IMR-90 (cell line): ENCODE results near the gene KAT7. TPM values are rescaled to one million over a fixed set of nuclear protein-coding genes. Genes with fewer than 3 reads are reported as not detected.

Experiments used
- ATAC-seq: fragments of 200-7000 bp; cut with Tn5 transposase; 2 replicates; pipeline ENCODE4 v1.9.1; 2020; ENCODE audit warnings: low read depth, mild to moderate bottlenecking, moderate library complexity
- BruUV-seq: library from RNA; stranded (reverse); fragments of 400-500 nt; replicated peaks from 2 replicates; lab custom pipeline; 2021; lab: Mats Ljungman, UMichigan
- CTCF ChIA-PET: fragments of 300-600 bp; formaldehyde crosslinking; extraction: SDS; loops from one replicate; lab custom pipeline; 2021; ENCODE audit warnings: antibody characterized with exemption; lab: Yijun Ruan, JAX
- POLR2A ChIA-PET: fragments of 300-600 bp; sonication (Branson Sonifier 250); formaldehyde crosslinking; loops from one replicate; lab custom pipeline; 2022; ENCODE audit warnings: antibody characterized with exemption; ENCODE audit not compliant: unreplicated experiment; lab: Charles Lee
- DNase-seq: peaks from one replicate; pipeline ENCODE4 v3.0.0; 2013
- H2AFZ ChIP-seq: replicated peaks from 2 replicates; pipeline ENCODE3; 2013; ENCODE audit warnings: low read length, mild to moderate bottlenecking; ENCODE audit not compliant: poor library complexity
- H2AK5ac ChIP-seq: 2 replicates; pipeline ENCODE4 v1.6.1; 2013; ENCODE audit warnings: low read depth, low read length, inconsistent platforms
- H2AK9ac ChIP-seq: replicated peaks from 2 replicates; pipeline ENCODE3; 2013; ENCODE audit warnings: mild to moderate bottlenecking, low read depth, low read length, moderate library complexity; ENCODE audit not compliant: poor library complexity
- H2BK120ac ChIP-seq: 2 replicates; pipeline ENCODE4 v1.6.1; 2013; ENCODE audit warnings: low read depth, low read length, inconsistent platforms
- H2BK15ac ChIP-seq: 3 replicates; pipeline ENCODE4 v1.6.1; 2013; ENCODE audit warnings: low read depth, low read length, inconsistent platforms
- H2BK20ac ChIP-seq: 2 replicates; pipeline ENCODE4 v1.6.1; 2013; ENCODE audit warnings: low read depth, mild to moderate bottlenecking, inconsistent platforms, low read length, moderate library complexity
- H2BK5ac ChIP-seq: 2 replicates; pipeline ENCODE4 v1.6.1; 2013; ENCODE audit warnings: mild to moderate bottlenecking, low read depth, low read length, inconsistent platforms; ENCODE audit not compliant: poor library complexity, severe bottlenecking
- H3K14ac ChIP-seq: replicated peaks from 2 replicates; pipeline ENCODE4 v1.6.1; 2013; ENCODE audit warnings: low read depth, low read length, inconsistent platforms
- H3K18ac ChIP-seq: 2 replicates; pipeline ENCODE4 v1.6.1; 2013; ENCODE audit warnings: low read depth, low read length, control low read depth
- H3K23ac ChIP-seq: 2 replicates; pipeline ENCODE4 v1.6.1; 2013; ENCODE audit warnings: low read depth, low read length, inconsistent platforms
- H3K27ac ChIP-seq: 2 replicates; pipeline ENCODE4 v1.5.1; 2013; ENCODE audit warnings: mild to moderate bottlenecking, control low read depth, low read length; ENCODE audit not compliant: insufficient read depth
- H3K27me3 ChIP-seq: 2 replicates; pipeline ENCODE4 v1.6.1; 2013; ENCODE audit warnings: low read length; ENCODE audit not compliant: control insufficient read depth, insufficient read depth
- H3K36me3 ChIP-seq: 2 replicates; pipeline ENCODE4 v1.6.1; 2013; ENCODE audit warnings: low read length, mixed read lengths; ENCODE audit not compliant: control insufficient read depth, insufficient read depth
- H3K4ac ChIP-seq: 2 replicates; pipeline ENCODE4 v1.6.1; 2013; ENCODE audit warnings: low read depth, low read length, inconsistent platforms
- H3K4me1 ChIP-seq: 2 replicates; pipeline ENCODE4 v1.6.1; 2013; ENCODE audit warnings: low read length, mixed read lengths; ENCODE audit not compliant: control insufficient read depth, insufficient read depth
- H3K4me2 ChIP-seq: 2 replicates; pipeline ENCODE4 v1.6.1; 2013; ENCODE audit warnings: low read depth, mild to moderate bottlenecking, control low read depth, low read length, moderate library complexity
- H3K4me3 ChIP-seq: 2 replicates; pipeline ENCODE4 v1.5.1; 2013; ENCODE audit warnings: low read depth, mild to moderate bottlenecking, control low read depth, low read length, moderate library complexity; ENCODE audit not compliant: insufficient read depth
- H3K56ac ChIP-seq: 2 replicates; pipeline ENCODE4 v1.6.1; 2013; ENCODE audit warnings: low read length, inconsistent platforms; ENCODE audit not compliant: insufficient read depth; ENCODE audit errors: extremely low read depth
- H3K79me1 ChIP-seq, 2 experiments: 2 replicates each; pipeline ENCODE4 v1.6.1; 2013; ENCODE audit warnings: low read length in 2 of 2, inconsistent platforms in 1 of 2, low read depth in 1 of 2
- H3K9ac ChIP-seq: 2 replicates; pipeline ENCODE4 v1.6.1; 2013; ENCODE audit warnings: low read depth, low read length, control low read depth
- H3K9me1 ChIP-seq: 2 replicates; pipeline ENCODE4 v1.6.1; 2013; ENCODE audit warnings: low read length, inconsistent platforms; ENCODE audit not compliant: insufficient read depth
- H3K9me3 ChIP-seq: 2 replicates; pipeline ENCODE4 v1.6.1; 2013; ENCODE audit warnings: low read length; ENCODE audit not compliant: control insufficient read depth, insufficient read depth
- H4K20me1 ChIP-seq: 2 replicates; pipeline ENCODE4 v1.6.1; 2013; ENCODE audit warnings: low read length, inconsistent platforms; ENCODE audit not compliant: insufficient read depth
- H4K5ac ChIP-seq: 2 replicates; pipeline ENCODE4 v1.6.1; 2013; ENCODE audit warnings: mild to moderate bottlenecking, low read depth, low read length, control low read depth
- H4K8ac ChIP-seq, 2 experiments: 2 replicates each; pipeline ENCODE4 v1.6.1; 2013; ENCODE audit warnings: low read depth in 2 of 2, low read length in 2 of 2, control low read depth in 1 of 2, inconsistent platforms in 1 of 2
- H4K91ac ChIP-seq: 2 replicates; pipeline ENCODE4 v1.6.1; 2013; ENCODE audit warnings: low read depth, low read length, inconsistent platforms; ENCODE audit not compliant: insufficient read depth
- CEBPB ChIP-seq: IDR thresholded peaks from 2 replicates; pipeline ENCODE4 v1.6.1; 2012; ENCODE audit warnings: low read depth, low read length, improper control_type of control experiment
- CHD1 ChIP-seq: IDR thresholded peaks from 2 replicates; pipeline ENCODE4 v1.6.1; 2012; ENCODE audit warnings: low read depth, low read length, improper control_type of control experiment
- ELK1 ChIP-seq: fragments of 150-350 bp; IDR thresholded peaks from 2 replicates; pipeline ENCODE4 v1.6.1; 2016; ENCODE audit warnings: low read depth, mild to moderate bottlenecking, low read length, moderate library complexity, borderline replicate concordance
- FOS ChIP-seq: fragments of 150-350 bp; IDR thresholded peaks from 2 replicates; pipeline ENCODE4 v1.6.1; 2016; ENCODE audit warnings: low read depth, low read length
- MAFK ChIP-seq: IDR thresholded peaks from 2 replicates; pipeline ENCODE4 v1.6.1; 2012; ENCODE audit warnings: low read depth, low read length, improper control_type of control experiment
- MAZ ChIP-seq: IDR thresholded peaks from 2 replicates; pipeline ENCODE4 v1.6.1; 2012; ENCODE audit warnings: low read depth, mild to moderate bottlenecking, low read length, improper control_type of control experiment, moderate library complexity, borderline replicate concordance
- MXI1 ChIP-seq: IDR thresholded peaks from 2 replicates; pipeline ENCODE4 v1.6.1; 2012; ENCODE audit warnings: low read depth, mild to moderate bottlenecking, low read length, moderate library complexity, borderline replicate concordance
- NFE2L2 ChIP-seq: fragments of 150-350 bp; IDR thresholded peaks from 2 replicates; pipeline ENCODE4 v1.6.1; 2016; ENCODE audit warnings: low read depth, mild to moderate bottlenecking, low read length
- RAD21 ChIP-seq: IDR thresholded peaks from 2 replicates; pipeline ENCODE4 v1.6.1; 2012; ENCODE audit warnings: low read length, improper control_type of control experiment
- RCOR1 ChIP-seq: IDR thresholded peaks from 2 replicates; pipeline ENCODE4 v1.6.1; 2012; ENCODE audit warnings: mild to moderate bottlenecking, low read length, improper control_type of control experiment; ENCODE audit not compliant: insufficient replicate concordance
- RFX5 ChIP-seq: IDR thresholded peaks from 2 replicates; pipeline ENCODE4 v1.8.0; 2012; ENCODE audit warnings: low read depth, mild to moderate bottlenecking, low read length, moderate library complexity
- SMC3 ChIP-seq: fragments of 150-350 bp; IDR thresholded peaks from 2 replicates; pipeline ENCODE4 v1.6.1; 2016; ENCODE audit warnings: low read depth, mild to moderate bottlenecking, antibody characterized with exemption, low read length, moderate library complexity
- WGBS, 2 experiments: methylation state at CpG; one replicate each; pipeline versions ENCODE4 v1.1.5 to v1.1.7; 2013; ENCODE audit warnings: missing lambda C conversion rate in 2 of 2; ENCODE audit not compliant: insufficient read length in 1 of 2; ENCODE audit errors: extremely low coverage in 2 of 2; 5-methylcytosine and 5-hydroxymethylcytosine counted together
- dilution Hi-C: fragments of 300-500 bp; cut with HindIII; formaldehyde crosslinking; loops from one replicate; pipeline ENCODE4 v1.14.3; 2018; ENCODE audit warnings: low sequenced_read_pairs; ENCODE audit not compliant: unreplicated experiment
- in situ Hi-C: fragments of 300-500 bp; cut with MboI; formaldehyde crosslinking; loops from 3 replicates; pipeline ENCODE4 v1.14.3; 2019; ENCODE audit warnings: low sequenced_read_pairs, inconsistent platforms, mixed read lengths
- intact Hi-C: fragments of 100-400 bp; cut with micrococcal nuclease; formaldehyde crosslinking; loops from 2 replicates; pipeline ENCODE4 v1.10.0; 2022
- polyA plus RNA-seq, 3 experiments: library from polyadenylated mRNA; depleted of rRNA; stranded (reverse); fragments of >200 nt; gene quantifications; 2 replicates each; pipeline ENCODE4 v1.2.3, GENCODE V29; 2012; ENCODE audit warnings: low replicate concordance in 1 of 3
- total RNA-seq: library from RNA; depleted of rRNA; stranded (reverse); fragments of >200 nt; gene quantifications from 2 replicates; pipeline ENCODE4 v1.2.3, GENCODE V29; 2012
- TF ChIP-seq, protein P1 (sequence below): fragments of 150-350 bp; IDR thresholded peaks from 2 replicates; pipeline ENCODE4 v1.6.1; 2017; ENCODE audit warnings: mild to moderate bottlenecking, antibody characterized with exemption, low read length, low read depth

KAT7 gene
- total and polyA plus RNA-seq, 2 of the 4 experiments (the other 2 are of a cell fraction), result 16.9 to 21.9 TPM

- intact Hi-C loops, result no loop called here
- H3K4me1 ChIP-seq, result peaks cover 7% of the 10 kb centered on the region
These were observed 33.0 kb downstream of the KAT7 start for GRCh38 chr17:49821466-49821865.

More at GRCh38 chr17:49821466-49821865, 33.0 kb downstream of the KAT7 start:
- ChIA-PET POLR2A (no interaction called here), CTCF (interaction anchor here (0.6 kb wide), 1 partner anchor 67 kb away, joined by 3 read pairs; no protein-coding TSS in a partner anchor)
- ATAC-seq, result no peak
- H4K91ac ChIP-seq, result no peak overlapping the region
- H2BK15ac ChIP-seq, result no peak overlapping the region
- no peak overlapping the region for H2AFZ ChIP-seq
- H3K4me2 ChIP-seq, result no peak overlapping the region
- no peak overlapping the region for H3K56ac ChIP-seq
- no peak overlapping the region for H2AK5ac ChIP-seq
- dilution Hi-C loops (no loop called here), in situ Hi-C loops (no loop called here)
- no peak overlapping the region for H3K4me3 ChIP-seq
- WGBS, 2 experiments, result no CpG with 5 or more reads among the region's 2 CpGs
- DNase-seq, result no peak
- H2BK120ac ChIP-seq, result no peak overlapping the region
- H3K27me3 ChIP-seq, result no peaks in the 10 kb centered on the region
- peaks cover 37% of the 10 kb centered on the region for H3K36me3 ChIP-seq
- no peak overlapping the region for H2AK9ac ChIP-seq
- H3K14ac ChIP-seq, result no peak overlapping the region
- H3K9ac ChIP-seq, result no peak overlapping the region
- no peak overlapping the region for H3K27ac ChIP-seq
- peaks cover 10% of the 10 kb centered on the region for H3K9me1 ChIP-seq
- H3K18ac ChIP-seq, result no peak overlapping the region
- peaks cover 7% of the 10 kb centered on the region; the same call in 1 of the 2 replicates for H4K20me1 ChIP-seq
- no peak overlapping the region for H3K4ac ChIP-seq
- H3K23ac ChIP-seq, result no peak overlapping the region
- BruUV-seq, result no TSS peak
- H3K9me3 ChIP-seq, result no peaks in the 10 kb centered on the region
- no peak overlapping the region for H2BK5ac ChIP-seq
- H3K79me1 ChIP-seq, result peaks cover 9 to 34% of the 10 kb centered on the region in 2 experiments; a peak in 3 of 4 replicates
- no peak overlapping the region for H4K5ac ChIP-seq
- no peak overlapping the region for H4K8ac ChIP-seq
- TF ChIP-seq SMC3 (no peak), MAFK (no peak), ELK1 (no peak), MAZ (no peak), RAD21 (no peak), MXI1 (no peak), FOS (no peak), CEBPB (no peak), RCOR1 (no peak), NFE2L2 (no peak), RFX5 (no peak), CHD1 (no peak)
- TF ChIP-seq, protein P1, sequence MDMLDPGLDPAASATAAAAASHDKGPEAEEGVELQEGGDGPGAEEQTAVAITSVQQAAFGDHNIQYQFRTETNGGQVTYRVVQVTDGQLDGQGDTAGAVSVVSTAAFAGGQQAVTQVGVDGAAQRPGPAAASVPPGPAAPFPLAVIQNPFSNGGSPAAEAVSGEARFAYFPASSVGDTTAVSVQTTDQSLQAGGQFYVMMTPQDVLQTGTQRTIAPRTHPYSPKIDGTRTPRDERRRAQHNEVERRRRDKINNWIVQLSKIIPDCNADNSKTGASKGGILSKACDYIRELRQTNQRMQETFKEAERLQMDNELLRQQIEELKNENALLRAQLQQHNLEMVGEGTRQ, result no peak
- H2BK20ac ChIP-seq, result no peak overlapping the region
